ENCODE data around the gene MED16.

- TF ChIP-seq, protein P1, sequence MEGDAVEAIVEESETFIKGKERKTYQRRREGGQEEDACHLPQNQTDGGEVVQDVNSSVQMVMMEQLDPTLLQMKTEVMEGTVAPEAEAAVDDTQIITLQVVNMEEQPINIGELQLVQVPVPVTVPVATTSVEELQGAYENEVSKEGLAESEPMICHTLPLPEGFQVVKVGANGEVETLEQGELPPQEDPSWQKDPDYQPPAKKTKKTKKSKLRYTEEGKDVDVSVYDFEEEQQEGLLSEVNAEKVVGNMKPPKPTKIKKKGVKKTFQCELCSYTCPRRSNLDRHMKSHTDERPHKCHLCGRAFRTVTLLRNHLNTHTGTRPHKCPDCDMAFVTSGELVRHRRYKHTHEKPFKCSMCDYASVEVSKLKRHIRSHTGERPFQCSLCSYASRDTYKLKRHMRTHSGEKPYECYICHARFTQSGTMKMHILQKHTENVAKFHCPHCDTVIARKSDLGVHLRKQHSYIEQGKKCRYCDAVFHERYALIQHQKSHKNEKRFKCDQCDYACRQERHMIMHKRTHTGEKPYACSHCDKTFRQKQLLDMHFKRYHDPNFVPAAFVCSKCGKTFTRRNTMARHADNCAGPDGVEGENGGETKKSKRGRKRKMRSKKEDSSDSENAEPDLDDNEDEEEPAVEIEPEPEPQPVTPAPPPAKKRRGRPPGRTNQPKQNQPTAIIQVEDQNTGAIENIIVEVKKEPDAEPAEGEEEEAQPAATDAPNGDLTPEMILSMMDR (IDR thresholded peaks at IDR 0.05 in 8 of 11, conservative IDR thresholded peaks at IDR 0.05 in 3 of 11), result no peak
- no peak for TF ChIP-seq POLR2AphosphoS5 (IDR thresholded peaks at IDR 0.05)
- no peak for TF ChIP-seq POLR2A (IDR thresholded peaks at IDR 0.05)
These were observed 5.9 kb downstream of the MED16 start for GRCh38 chr19:887072-887471.
